Hindlimb muscle (tissue), 1 donor: ENCODE data around the gene SHMT2. TPM values are rescaled to one million over a fixed set of nuclear protein-coding genes. Genes with fewer than 3 reads are reported as not detected.

Experiments
- DNase-seq: peaks from one replicate; pipeline ENCODE4 v3.0.0-alpha.2; 2013
- polyA plus RNA-seq: library from polyadenylated mRNA; unstranded; fragments of 120-200 nt; gene quantifications from one replicate; pipeline ENCODE4 v1.2.1, GENCODE V29; 2013; ENCODE audit not compliant: insufficient read length

SHMT2 gene
- polyA plus RNA-seq, 1 donor: 65.1 TPM

- DNase-seq: no peak
Measured at GRCh38 chr12:57198329-57198728, 31.2 kb upstream of the SHMT2 start.

GRCh38 chr12:57199191-57199590, 30.3 kb upstream of the SHMT2 start:
- no peak for DNase-seq

- DNase-seq: no peak
Measured at GRCh38 chr12:57200497-57200896, 29.0 kb upstream of the SHMT2 start.

- no peak for DNase-seq
Measured at GRCh38 chr12:57201219-57201618, 28.3 kb upstream of the SHMT2 start.

GRCh38 chr12:57201631-57202030, 27.9 kb upstream of the SHMT2 start:
- no peak for DNase-seq

GRCh38 chr12:57202321-57202720, 27.2 kb upstream of the SHMT2 start:
- DNase-seq: no peak

- no peak for DNase-seq
Measured at GRCh38 chr12:57203201-57203600, 26.3 kb upstream of the SHMT2 start.

GRCh38 chr12:57203791-57204190, 25.7 kb upstream of the SHMT2 start:
- no peak for DNase-seq

- DNase-seq: no peak
Measured at GRCh38 chr12:57204454-57204853, 25.1 kb upstream of the SHMT2 start.

GRCh38 chr12:57205186-57205585, 24.3 kb upstream of the SHMT2 start:
- DNase-seq: no peak

- DNase-seq: no peak
Measured at GRCh38 chr12:57205931-57206330, 23.6 kb upstream of the SHMT2 start.

GRCh38 chr12:57207731-57208630, 21.5 kb upstream of the SHMT2 start:
- DNase-seq: no peak

GRCh38 chr12:57208631-57209282, 20.8 kb upstream of the SHMT2 start:
- no peak for DNase-seq

- DNase-seq: no peak
Measured at GRCh38 chr12:57209916-57210315, 19.6 kb upstream of the SHMT2 start.

GRCh38 chr12:57210461-57210860, 19.1 kb upstream of the SHMT2 start:
- no peak for DNase-seq

- DNase-seq: no peak
Measured at GRCh38 chr12:57210926-57211692, 18.4 kb upstream of the SHMT2 start.

- no peak for DNase-seq
Measured at GRCh38 chr12:57211791-57212700, 17.5 kb upstream of the SHMT2 start.

GRCh38 chr12:57212701-57213057, 16.8 kb upstream of the SHMT2 start:
- DNase-seq: no peak

GRCh38 chr12:57213058-57213715, 16.3 kb upstream of the SHMT2 start:
- peak; percentile 85 for DNase-seq

- no peak for DNase-seq
Measured at GRCh38 chr12:57213763-57214397, 15.6 kb upstream of the SHMT2 start.

- DNase-seq: no peak
Measured at GRCh38 chr12:57214398-57214781, 15.1 kb upstream of the SHMT2 start.
